ENCODE data around the gene ANXA4.

DNA sequence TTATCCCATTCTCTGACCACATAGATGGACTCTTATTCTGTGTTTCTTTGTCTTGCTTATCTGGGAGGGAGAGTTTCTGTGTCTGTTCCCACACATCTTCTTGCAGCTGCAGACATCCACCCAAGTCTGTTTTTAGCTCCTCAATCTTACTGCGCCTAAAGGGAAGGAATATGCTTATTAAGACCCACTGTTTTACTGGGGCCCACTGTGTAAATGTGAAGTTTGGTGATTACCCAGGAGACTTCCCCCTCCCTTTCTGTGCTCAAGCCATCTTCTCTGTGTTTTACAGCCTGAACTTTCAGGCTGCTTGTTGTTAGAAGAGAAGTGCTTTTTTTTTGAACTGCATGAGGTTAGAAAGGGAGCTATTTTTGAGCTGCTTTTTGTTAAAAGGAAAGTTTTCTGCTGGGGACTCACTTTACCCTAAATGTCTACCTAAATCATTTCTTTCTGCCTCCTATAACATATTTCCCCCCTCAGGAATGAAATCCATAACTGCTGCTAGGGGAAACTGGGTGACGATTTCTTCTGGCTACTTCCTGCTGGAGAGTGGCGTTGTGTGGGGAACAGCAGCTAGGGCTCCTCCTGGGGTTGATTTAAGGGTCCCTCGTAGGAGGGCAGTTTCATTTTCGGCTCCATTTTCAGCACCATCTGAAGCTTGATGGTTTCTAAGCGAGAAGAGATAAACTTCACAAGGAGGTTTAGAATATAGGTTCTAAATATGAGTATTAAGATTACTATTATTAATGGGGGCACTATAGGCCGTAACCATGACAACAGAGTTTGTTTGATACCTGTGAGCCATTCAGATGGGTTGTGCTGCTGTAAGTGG is 48.1 kb downstream of the ANXA4 start:
- TF ChIP-seq, protein P1, sequence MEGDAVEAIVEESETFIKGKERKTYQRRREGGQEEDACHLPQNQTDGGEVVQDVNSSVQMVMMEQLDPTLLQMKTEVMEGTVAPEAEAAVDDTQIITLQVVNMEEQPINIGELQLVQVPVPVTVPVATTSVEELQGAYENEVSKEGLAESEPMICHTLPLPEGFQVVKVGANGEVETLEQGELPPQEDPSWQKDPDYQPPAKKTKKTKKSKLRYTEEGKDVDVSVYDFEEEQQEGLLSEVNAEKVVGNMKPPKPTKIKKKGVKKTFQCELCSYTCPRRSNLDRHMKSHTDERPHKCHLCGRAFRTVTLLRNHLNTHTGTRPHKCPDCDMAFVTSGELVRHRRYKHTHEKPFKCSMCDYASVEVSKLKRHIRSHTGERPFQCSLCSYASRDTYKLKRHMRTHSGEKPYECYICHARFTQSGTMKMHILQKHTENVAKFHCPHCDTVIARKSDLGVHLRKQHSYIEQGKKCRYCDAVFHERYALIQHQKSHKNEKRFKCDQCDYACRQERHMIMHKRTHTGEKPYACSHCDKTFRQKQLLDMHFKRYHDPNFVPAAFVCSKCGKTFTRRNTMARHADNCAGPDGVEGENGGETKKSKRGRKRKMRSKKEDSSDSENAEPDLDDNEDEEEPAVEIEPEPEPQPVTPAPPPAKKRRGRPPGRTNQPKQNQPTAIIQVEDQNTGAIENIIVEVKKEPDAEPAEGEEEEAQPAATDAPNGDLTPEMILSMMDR (IDR thresholded peaks at IDR 0.05), result no peak
- no peak for TF ChIP-seq EZH2phosphoT487 (IDR thresholded peaks at IDR 0.05)
